GM23338 (cell line): ENCODE data around the gene SERPINB10. TPM values are rescaled to one million over a fixed set of nuclear protein-coding genes. Genes with fewer than 3 reads are reported as not detected.

Source experiments
- ATAC-seq: fragments of 200-7000 bp; cut with Tn5 transposase; 3 replicates; pipeline ENCODE4 v1.9.1; 2020
- DNase-seq: peaks from one replicate; pipeline ENCODE4 v3.0.0-alpha.2; 2015; ENCODE audit warnings: low spot score
- H2AFZ ChIP-seq: fragments of 200-600 bp; sonication (generic); 2 replicates; pipeline ENCODE4 v1.8.0; 2016; ENCODE audit warnings: antibody characterized with exemption, mild to moderate bottlenecking, moderate library complexity
- H3F3A ChIP-seq: fragments of 200-600 bp; sonication (generic); replicated peaks from 2 replicates; pipeline ENCODE4 v1.8.0; 2017; ENCODE audit warnings: antibody characterized with exemption, mixed run types, low read depth
- H3K27ac ChIP-seq: fragments of 200-600 bp; sonication (generic); 2 replicates; pipeline ENCODE4 v1.6.1; 2016; ENCODE audit warnings: low read depth
- H3K27me3 ChIP-seq: fragments of 200-600 bp; sonication (generic); 2 replicates; pipeline ENCODE4 v1.8.0; 2016; ENCODE audit warnings: mild to moderate bottlenecking, mixed run types, moderate library complexity; ENCODE audit not compliant: insufficient read depth
- H3K36me3 ChIP-seq: fragments of 200-600 bp; sonication (generic); 2 replicates; pipeline ENCODE4 v1.8.0; 2016; ENCODE audit warnings: mild to moderate bottlenecking; ENCODE audit not compliant: insufficient read depth
- H3K4me1 ChIP-seq: fragments of 200-600 bp; sonication (generic); 2 replicates; pipeline ENCODE4 v1.8.0; 2016; ENCODE audit warnings: mild to moderate bottlenecking, moderate library complexity; ENCODE audit not compliant: insufficient read depth
- H3K4me2 ChIP-seq: fragments of 200-600 bp; sonication (generic); 2 replicates; pipeline ENCODE4 v1.7.1; 2017; ENCODE audit warnings: mixed run types
- H3K4me3 ChIP-seq: fragments of 200-600 bp; sonication (generic); 2 replicates; pipeline ENCODE4 v1.6.1; 2016; ENCODE audit warnings: mixed run types
- H3K79me2 ChIP-seq: fragments of 200-600 bp; sonication (generic); replicated peaks from 2 replicates; pipeline ENCODE4 v1.8.0; 2017; ENCODE audit warnings: mild to moderate bottlenecking; ENCODE audit not compliant: insufficient read depth
- H3K9me2 ChIP-seq: fragments of 200-600 bp; sonication (generic); 2 replicates; pipeline ENCODE4 v1.8.0; 2017; ENCODE audit not compliant: insufficient read depth
- H4K20me1 ChIP-seq: fragments of 200-600 bp; sonication (generic); replicated peaks from 2 replicates; pipeline ENCODE4 v1.8.0; 2017; ENCODE audit warnings: mild to moderate bottlenecking; ENCODE audit not compliant: insufficient read depth
- H3K27ac Mint-ChIP-seq: 2 replicates; pipeline ENCODE4 v1.8.0; 2020; ENCODE audit warnings: inconsistent platforms, mild to moderate bottlenecking, moderate library complexity, mixed read lengths
- H3K27me3 Mint-ChIP-seq: 3 replicates; pipeline ENCODE4 v1.8.0; 2022; ENCODE audit warnings: low read depth, mild to moderate bottlenecking, moderate library complexity, mixed read lengths, inconsistent platforms; ENCODE audit not compliant: insufficient read depth, poor library complexity
- H3K36me3 Mint-ChIP-seq: 3 replicates; pipeline ENCODE4 v1.8.0; 2021; ENCODE audit warnings: low read depth, mild to moderate bottlenecking, inconsistent platforms, moderate library complexity, mixed read lengths
- H3K4me1 Mint-ChIP-seq: 3 replicates; pipeline ENCODE4 v1.8.0; 2020; ENCODE audit warnings: mild to moderate bottlenecking, inconsistent platforms, mixed read lengths
- H3K4me3 Mint-ChIP-seq: 3 replicates; pipeline ENCODE4 v1.8.0; 2021; ENCODE audit warnings: moderate library complexity, mild to moderate bottlenecking, inconsistent platforms, mixed read lengths
- H3K9me3 Mint-ChIP-seq: 3 replicates; pipeline ENCODE4 v1.8.0; 2020; ENCODE audit warnings: moderate library complexity, mild to moderate bottlenecking, inconsistent platforms, mixed read lengths
- CREB1 ChIP-seq: fragments of 250-450 bp; sonication (Bioruptor Pico); IDR thresholded peaks from 2 replicates; pipeline ENCODE4 v1.5.0; 2020; ENCODE audit warnings: low read depth, mild to moderate bottlenecking, moderate library complexity
- ETS1 ChIP-seq: IDR thresholded peaks from 2 replicates; pipeline ENCODE4 v1.6.1; 2016; ENCODE audit warnings: antibody characterized with exemption
- EZH2 ChIP-seq: fragments of 200-600 bp; sonication (generic); IDR thresholded peaks from one replicate; pipeline ENCODE4 v1.8.0; 2017; ENCODE audit warnings: antibody characterized with exemption, mild to moderate bottlenecking, low read depth; ENCODE audit not compliant: unreplicated experiment
- EZH2phosphoT487 ChIP-seq: fragments of 200-600 bp; sonication (generic); IDR thresholded peaks from one replicate; pipeline ENCODE4 v1.8.1; 2018; ENCODE audit warnings: antibody characterized with exemption; ENCODE audit not compliant: unreplicated experiment
- JUNB ChIP-seq: IDR thresholded peaks from one replicate; pipeline ENCODE4 v1.6.1; 2016; ENCODE audit warnings: antibody characterized with exemption; ENCODE audit not compliant: unreplicated experiment
- NANOG ChIP-seq: IDR thresholded peaks from 2 replicates; pipeline ENCODE4 v1.6.1; 2016; ENCODE audit warnings: antibody characterized with exemption, borderline replicate concordance
- POLR2AphosphoS5 ChIP-seq: IDR thresholded peaks from 2 replicates; pipeline ENCODE4 v1.6.1; 2016; ENCODE audit warnings: antibody characterized with exemption, low read depth
- STAT1 ChIP-seq: IDR thresholded peaks from one replicate; pipeline ENCODE4 v1.6.1; 2016; ENCODE audit warnings: antibody characterized with exemption; ENCODE audit not compliant: unreplicated experiment
- ZNF114 ChIP-seq: fragments of 250-450 bp; sonication (Bioruptor Pico); IDR thresholded peaks from 2 replicates; pipeline ENCODE4 v1.5.0; 2020; ENCODE audit warnings: mild to moderate bottlenecking, moderate library complexity
- ZNF331 ChIP-seq: fragments of 250-450 bp; sonication (Bioruptor Pico); IDR thresholded peaks from 2 replicates; pipeline ENCODE4 v1.5.0; 2020; ENCODE audit warnings: low read depth, mild to moderate bottlenecking, moderate library complexity
- ZNF462 ChIP-seq: fragments of 250-450 bp; sonication (Bioruptor Pico); IDR thresholded peaks from 2 replicates; pipeline ENCODE4 v1.5.0; 2020; ENCODE audit warnings: mild to moderate bottlenecking, moderate library complexity
- polyA plus RNA-seq: library from polyadenylated mRNA; unstranded; fragments of >200 nt; fragmentation: Nextera tagmentation; extraction: Ambion mirVana; gene quantifications from 2 replicates; pipeline ENCODE4 v1.2.1, GENCODE V29; 2016
- total RNA-seq: library from RNA; depleted of rRNA; stranded (reverse); fragments of >200 nt; shearing (Covaris generic); gene quantifications from 2 replicates; pipeline ENCODE4 v1.2.3, GENCODE V29; 2014
- TF ChIP-seq, protein P1 (sequence below): IDR thresholded peaks from one replicate; pipeline ENCODE4 v1.6.1; 2018; ENCODE audit warnings: antibody characterized with exemption; ENCODE audit not compliant: unreplicated experiment

Gene SERPINB10
- total and polyA plus RNA-seq, 2 experiments from 2014 or later, result not detected

GRCh38 chr18:63965716-63966330 lies 58.1 kb downstream of the SERPINB10 start:
- Histone ChIP-seq H3K9me2 (no peaks in the 10 kb centered on the region), H3K79me2 (no peaks in the 10 kb centered on the region), H3K4me1 (peaks cover 7% of the 10 kb centered on the region), H3K36me3 (no peaks in the 10 kb centered on the region), H3K27ac (no peak overlapping the region), H4K20me1 (no peaks in the 10 kb centered on the region), H3K27me3 (peaks cover 25% of the 10 kb centered on the region; the same call in 1 of the 2 replicates), H3K4me2 (no peak overlapping the region), H2AFZ (no peak overlapping the region), H3K4me3 (no peak overlapping the region), H3F3A (0 out of 2 replicates have a peak, but pooled peaks cover 2% of the 10 kb centered on the region)
- H3K4me3 Mint-ChIP-seq, result no peak overlapping the region
- peaks cover 14% of the 10 kb centered on the region for H3K27me3 Mint-ChIP-seq
- no peaks in the 10 kb centered on the region; the same call in 1 of the 3 replicates for H3K36me3 Mint-ChIP-seq
- H3K9me3 Mint-ChIP-seq, result no peaks in the 10 kb centered on the region; the same call in 2 of the 3 replicates
- DNase-seq (no peak), ATAC-seq (no peak)
- H3K4me1 Mint-ChIP-seq, result peaks cover 14% of the 10 kb centered on the region
- TF ChIP-seq CREB1 (CRISPR knock-in tag) (no peak), EZH2 (no peak), JUNB (no peak), EZH2phosphoT487 (no peak), POLR2AphosphoS5 (no peak), ZNF114 (CRISPR knock-in tag) (no peak), ZNF462 (CRISPR knock-in tag) (no peak), ETS1 (no peak), ZNF331 (no peak), STAT1 (no peak), NANOG (no peak)
- TF ChIP-seq, protein P1, sequence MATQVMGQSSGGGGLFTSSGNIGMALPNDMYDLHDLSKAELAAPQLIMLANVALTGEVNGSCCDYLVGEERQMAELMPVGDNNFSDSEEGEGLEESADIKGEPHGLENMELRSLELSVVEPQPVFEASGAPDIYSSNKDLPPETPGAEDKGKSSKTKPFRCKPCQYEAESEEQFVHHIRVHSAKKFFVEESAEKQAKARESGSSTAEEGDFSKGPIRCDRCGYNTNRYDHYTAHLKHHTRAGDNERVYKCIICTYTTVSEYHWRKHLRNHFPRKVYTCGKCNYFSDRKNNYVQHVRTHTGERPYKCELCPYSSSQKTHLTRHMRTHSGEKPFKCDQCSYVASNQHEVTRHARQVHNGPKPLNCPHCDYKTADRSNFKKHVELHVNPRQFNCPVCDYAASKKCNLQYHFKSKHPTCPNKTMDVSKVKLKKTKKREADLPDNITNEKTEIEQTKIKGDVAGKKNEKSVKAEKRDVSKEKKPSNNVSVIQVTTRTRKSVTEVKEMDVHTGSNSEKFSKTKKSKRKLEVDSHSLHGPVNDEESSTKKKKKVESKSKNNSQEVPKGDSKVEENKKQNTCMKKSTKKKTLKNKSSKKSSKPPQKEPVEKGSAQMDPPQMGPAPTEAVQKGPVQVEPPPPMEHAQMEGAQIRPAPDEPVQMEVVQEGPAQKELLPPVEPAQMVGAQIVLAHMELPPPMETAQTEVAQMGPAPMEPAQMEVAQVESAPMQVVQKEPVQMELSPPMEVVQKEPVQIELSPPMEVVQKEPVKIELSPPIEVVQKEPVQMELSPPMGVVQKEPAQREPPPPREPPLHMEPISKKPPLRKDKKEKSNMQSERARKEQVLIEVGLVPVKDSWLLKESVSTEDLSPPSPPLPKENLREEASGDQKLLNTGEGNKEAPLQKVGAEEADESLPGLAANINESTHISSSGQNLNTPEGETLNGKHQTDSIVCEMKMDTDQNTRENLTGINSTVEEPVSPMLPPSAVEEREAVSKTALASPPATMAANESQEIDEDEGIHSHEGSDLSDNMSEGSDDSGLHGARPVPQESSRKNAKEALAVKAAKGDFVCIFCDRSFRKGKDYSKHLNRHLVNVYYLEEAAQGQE, result no peak
- H3K27ac Mint-ChIP-seq, result no peak overlapping the region
